Liver (tissue), 3 donors: Measurements from ENCODE around the gene WDR77.

Source experiments
- MAX ChIP-seq: IDR thresholded peaks from 2 replicates; pipeline ENCODE4 v1.6.1; 2016; ENCODE audit warnings: antibody characterized with exemption
- RXRA ChIP-seq, 2 donors: IDR thresholded peaks; 2 replicates each; pipeline ENCODE4 v1.6.1; 2017 to 2018; ENCODE audit warnings: antibody characterized with exemption in 2 of 2, mild to moderate bottlenecking in 1 of 2
- TAF1 ChIP-seq: conservative IDR thresholded peaks from 2 replicates; pipeline ENCODE4 v1.6.1; 2016; ENCODE audit warnings: antibody characterized with exemption, mild to moderate bottlenecking
- YY1 ChIP-seq: IDR thresholded peaks from 2 replicates; pipeline ENCODE4 v1.6.1; 2016; ENCODE audit warnings: antibody characterized with exemption, mild to moderate bottlenecking
- TF ChIP-seq, protein P1 (sequence below): fragments of 150-350 bp; IDR thresholded peaks from 2 replicates; pipeline ENCODE4 v1.5.1; 2017; ENCODE audit warnings: improper control_type of control experiment, low read depth, low read length; ENCODE audit not compliant: missing input control
- donor health status: healthy.
- donor health status: healthy.

DNA sequence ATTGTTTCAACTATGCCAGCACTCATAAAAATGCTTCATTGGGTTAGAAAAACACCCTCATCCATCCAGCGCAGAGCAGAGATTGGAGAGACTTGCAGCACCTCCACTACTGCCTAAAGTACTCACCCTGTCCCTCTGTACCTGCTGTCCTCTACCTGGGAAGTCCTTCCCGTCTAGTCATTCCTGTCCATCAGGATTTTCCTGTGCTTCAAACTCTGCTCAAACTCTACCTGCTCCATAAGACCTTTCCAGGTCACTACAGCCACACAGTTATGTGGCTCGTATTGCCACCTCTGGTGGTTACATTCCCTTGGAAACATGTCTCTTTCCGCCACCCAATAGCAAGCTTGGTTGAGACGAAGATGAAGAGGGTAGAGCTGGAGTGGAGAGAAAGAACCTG, 28.7 kb downstream of the WDR77 start:
- TF ChIP-seq, protein P1, sequence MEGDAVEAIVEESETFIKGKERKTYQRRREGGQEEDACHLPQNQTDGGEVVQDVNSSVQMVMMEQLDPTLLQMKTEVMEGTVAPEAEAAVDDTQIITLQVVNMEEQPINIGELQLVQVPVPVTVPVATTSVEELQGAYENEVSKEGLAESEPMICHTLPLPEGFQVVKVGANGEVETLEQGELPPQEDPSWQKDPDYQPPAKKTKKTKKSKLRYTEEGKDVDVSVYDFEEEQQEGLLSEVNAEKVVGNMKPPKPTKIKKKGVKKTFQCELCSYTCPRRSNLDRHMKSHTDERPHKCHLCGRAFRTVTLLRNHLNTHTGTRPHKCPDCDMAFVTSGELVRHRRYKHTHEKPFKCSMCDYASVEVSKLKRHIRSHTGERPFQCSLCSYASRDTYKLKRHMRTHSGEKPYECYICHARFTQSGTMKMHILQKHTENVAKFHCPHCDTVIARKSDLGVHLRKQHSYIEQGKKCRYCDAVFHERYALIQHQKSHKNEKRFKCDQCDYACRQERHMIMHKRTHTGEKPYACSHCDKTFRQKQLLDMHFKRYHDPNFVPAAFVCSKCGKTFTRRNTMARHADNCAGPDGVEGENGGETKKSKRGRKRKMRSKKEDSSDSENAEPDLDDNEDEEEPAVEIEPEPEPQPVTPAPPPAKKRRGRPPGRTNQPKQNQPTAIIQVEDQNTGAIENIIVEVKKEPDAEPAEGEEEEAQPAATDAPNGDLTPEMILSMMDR, result no peak
- TF ChIP-seq TAF1, result no peak
- TF ChIP-seq MAX, result no peak
- TF ChIP-seq YY1, result no peak
- TF ChIP-seq RXRA (IDR thresholded peaks at IDR 0.05), result no peak
